ENCODE measurements around the gene BCL2L2. TPM values are rescaled to one million over a fixed set of nuclear protein-coding genes. Genes with fewer than 3 reads are reported as not detected.

Gene BCL2L2
- total and polyA plus RNA-seq, 12 donors: 16.8 to 54.6 (median 40.4) TPM

DNA sequence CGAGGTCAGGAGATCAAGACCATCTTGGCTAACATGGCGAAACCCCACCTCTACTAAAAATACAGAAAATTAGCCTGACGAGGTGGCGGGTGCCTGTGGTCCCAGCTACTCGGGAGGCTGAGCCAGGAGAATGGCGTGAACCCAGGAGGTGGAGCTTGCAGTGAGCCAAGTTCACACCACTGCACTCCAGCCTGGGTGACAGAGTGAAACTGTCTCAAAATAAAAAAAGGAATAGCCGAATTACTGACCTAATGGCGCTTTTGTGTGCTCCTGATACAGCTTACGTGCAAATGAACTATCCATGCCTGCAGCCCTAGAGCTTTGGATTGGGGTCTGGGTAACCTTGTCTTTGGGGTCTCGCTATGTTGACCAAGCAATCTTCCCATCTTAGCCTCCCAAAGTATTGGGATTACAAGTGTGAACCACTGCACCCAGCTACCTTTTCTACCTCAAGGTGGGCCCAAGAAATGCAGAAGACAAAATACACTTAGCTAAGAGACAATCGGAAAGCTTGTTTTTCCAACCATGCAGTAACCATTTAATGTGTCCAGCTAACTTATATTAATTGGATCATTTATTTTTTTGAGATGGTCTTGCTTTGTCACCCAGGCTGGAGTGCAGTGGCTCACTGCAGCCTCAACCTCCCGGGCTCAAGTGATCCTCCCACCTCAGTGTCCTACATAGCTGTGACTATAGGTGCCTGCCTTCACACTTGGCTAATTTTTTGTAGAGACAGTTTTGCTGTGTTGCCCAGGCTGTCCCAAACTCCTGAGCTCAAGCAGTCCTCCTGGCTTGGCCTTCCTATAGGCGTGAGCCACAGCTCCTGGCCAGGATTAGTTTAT is 20.1 kb downstream of the BCL2L2 start:
- H3K4me1 ChIP-seq (replicated peaks in 1 of 2): peaks cover 11 to 21% of the 10 kb centered on the region in 2 donors

GRCh38 chr14:23327947-23328744 is 21.5 kb downstream of the BCL2L2 start:
- TF ChIP-seq CTCF (IDR thresholded peaks at IDR 0.05): peak; percentile 79 to 91 (median 86)
- TF ChIP-seq POLR2A (IDR thresholded peaks at IDR 0.05): no peak
- H3K4me1 ChIP-seq (replicated peaks in 1 of 2): peaks cover 2 to 10% of the 10 kb centered on the region in 2 donors
- no peak overlapping the region for H3K27ac ChIP-seq
- WGBS, 4 donors: 31 to 40% (median 36%) methylated on average over 4 of the region's 4 CpGs
- no peak overlapping the region for H3K4me3 ChIP-seq
- peak; percentile 68 to 89 (median 78) for DNase-seq
- H3K27me3 ChIP-seq: no peaks in the 10 kb centered on the region
- intact Hi-C loops (cut with DNase I): loop anchor here in 1 of 2 donors (2.0 to 10.0 kb wide), 3 partner anchors 51 to 237 kb away; partner anchors contain the start of gene AP1G2
- H3K36me3 ChIP-seq (replicated peaks in 1 of 2): peaks cover 0 to 24% of the 10 kb centered on the region in 2 donors
- no peaks in the 10 kb centered on the region for H3K9me3 ChIP-seq (replicated peaks in 1 of 3)

More for the DNA sequence above, 20.1 kb downstream of the BCL2L2 start:
- Histone ChIP-seq H3K4me3 (no peak overlapping the region), H3K36me3 (replicated peaks in 1 of 2) (peaks cover 0 to 27% of the 10 kb centered on the region in 2 donors), H3K9me3 (replicated peaks in 1 of 3) (no peaks in the 10 kb centered on the region), H3K27ac (no peak overlapping the region), H3K27me3 (no peaks in the 10 kb centered on the region)
- TF ChIP-seq CTCF (IDR thresholded peaks at IDR 0.05): no peak
- no peak for TF ChIP-seq POLR2A (IDR thresholded peaks at IDR 0.05)
- WGBS, 4 donors: 70 to 78% (median 72%) methylated on average over 13 of the region's 13 CpGs
- DNase-seq: no peak
- intact Hi-C loops (cut with DNase I): loop anchor here in 1 of 2 donors (10.0 kb wide), 2 partner anchors 62 to 238 kb away; partner anchors contain the start of gene AP1G2

- WGBS, 4 donors: 82 to 90% (median 87%) methylated on average over 5 of the region's 5 CpGs
- no peak overlapping the region for H3K4me3 ChIP-seq
- peak in 1 of 7 donors; percentile 18 for DNase-seq
- no peaks in the 10 kb centered on the region for H3K27me3 ChIP-seq
- no peaks in the 10 kb centered on the region for H3K4me1 ChIP-seq (replicated peaks in 1 of 2)
- no peaks in the 10 kb centered on the region for H3K36me3 ChIP-seq (replicated peaks in 1 of 2)
- H3K9me3 ChIP-seq (replicated peaks in 1 of 3): no peaks in the 10 kb centered on the region
- intact Hi-C loops (cut with DNase I): loop anchor here in 1 of 2 donors (10.0 kb wide), 1 partner anchor 229 kb away; the partner anchor contains the start of gene AP1G2
- no peak for TF ChIP-seq POLR2A (IDR thresholded peaks at IDR 0.05)
- TF ChIP-seq CTCF (IDR thresholded peaks at IDR 0.05): no peak
- H3K27ac ChIP-seq: no peak overlapping the region
These were observed 29.0 kb downstream of the BCL2L2 start for GRCh38 chr14:23335623-23336022.
